ENCODE measurements around the gene ARPIN.

DNA sequence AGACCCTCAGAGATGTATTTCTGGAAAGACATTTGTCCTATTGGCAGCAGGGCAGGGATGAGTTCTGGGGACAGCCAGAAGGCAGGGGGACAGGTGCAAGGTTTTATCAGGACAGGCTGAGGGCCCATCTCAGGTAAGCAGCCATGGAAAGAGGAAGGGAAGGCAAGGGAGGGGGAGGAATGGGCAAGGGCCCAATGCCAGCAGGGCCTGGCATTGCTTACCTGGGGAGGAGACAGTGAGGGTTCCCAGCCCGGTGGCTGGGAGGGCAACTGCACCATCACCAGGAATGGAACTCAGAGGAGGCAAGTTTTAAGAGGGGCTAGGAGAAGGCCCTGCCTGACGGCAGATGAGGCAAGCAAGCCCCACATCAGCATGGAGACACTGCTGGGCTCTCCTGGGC is 3.1 kb downstream of the ARPIN start:
- TF ChIP-seq, protein P1, sequence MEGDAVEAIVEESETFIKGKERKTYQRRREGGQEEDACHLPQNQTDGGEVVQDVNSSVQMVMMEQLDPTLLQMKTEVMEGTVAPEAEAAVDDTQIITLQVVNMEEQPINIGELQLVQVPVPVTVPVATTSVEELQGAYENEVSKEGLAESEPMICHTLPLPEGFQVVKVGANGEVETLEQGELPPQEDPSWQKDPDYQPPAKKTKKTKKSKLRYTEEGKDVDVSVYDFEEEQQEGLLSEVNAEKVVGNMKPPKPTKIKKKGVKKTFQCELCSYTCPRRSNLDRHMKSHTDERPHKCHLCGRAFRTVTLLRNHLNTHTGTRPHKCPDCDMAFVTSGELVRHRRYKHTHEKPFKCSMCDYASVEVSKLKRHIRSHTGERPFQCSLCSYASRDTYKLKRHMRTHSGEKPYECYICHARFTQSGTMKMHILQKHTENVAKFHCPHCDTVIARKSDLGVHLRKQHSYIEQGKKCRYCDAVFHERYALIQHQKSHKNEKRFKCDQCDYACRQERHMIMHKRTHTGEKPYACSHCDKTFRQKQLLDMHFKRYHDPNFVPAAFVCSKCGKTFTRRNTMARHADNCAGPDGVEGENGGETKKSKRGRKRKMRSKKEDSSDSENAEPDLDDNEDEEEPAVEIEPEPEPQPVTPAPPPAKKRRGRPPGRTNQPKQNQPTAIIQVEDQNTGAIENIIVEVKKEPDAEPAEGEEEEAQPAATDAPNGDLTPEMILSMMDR (IDR thresholded peaks at IDR 0.05): no peak
- no peak for TF ChIP-seq MAFK (IDR thresholded peaks at IDR 0.05; ENCODE audit: partially characterized antibody)
- TF ChIP-seq CHD4 (IDR thresholded peaks at IDR 0.05; ENCODE audit: borderline replicate concordance): no peak
- no peak for TF ChIP-seq CHD2 (IDR thresholded peaks at IDR 0.05; ENCODE audit: low read length, partially characterized antibody)
- TF ChIP-seq KDM1A (IDR thresholded peaks at IDR 0.05; ENCODE audit: low read depth): no peak
- TF ChIP-seq, protein P2, sequence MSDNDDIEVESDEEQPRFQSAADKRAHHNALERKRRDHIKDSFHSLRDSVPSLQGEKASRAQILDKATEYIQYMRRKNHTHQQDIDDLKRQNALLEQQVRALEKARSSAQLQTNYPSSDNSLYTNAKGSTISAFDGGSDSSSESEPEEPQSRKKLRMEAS (IDR thresholded peaks at IDR 0.05): no peak

All from A549 (cell line).